Esophagus squamous epithelium (tissue), 4 donors: ENCODE data around the gene SLC50A1.

ENCODE experiments used
- CTCF ChIP-seq, 6 experiments: fragments of 450-650 bp in 4 of 6; fragments of 200-600 bp in 2 of 6; sonication (generic) in 2 of 6; IDR thresholded peaks; one replicate each; pipeline ENCODE4 v1.5.1; 2016 to 2019; ENCODE audit warnings: antibody characterized with exemption in 6 of 6, mild to moderate bottlenecking in 4 of 6, moderate library complexity in 4 of 6
- POLR2A ChIP-seq, 4 donors: fragments of 450-650 bp; IDR thresholded peaks; one replicate each; pipeline ENCODE4 v1.6.1; 2017; ENCODE audit warnings: antibody characterized with exemption in 4 of 4, mild to moderate bottlenecking in 4 of 4, moderate library complexity in 3 of 4

- TF ChIP-seq CTCF (IDR thresholded peaks at IDR 0.05) = no peak
- no peak for TF ChIP-seq POLR2A (IDR thresholded peaks at IDR 0.05)
Measured at GRCh38 chr1:155105604-155106011, 30.0 kb upstream of the SLC50A1 start.
